ENCODE results near the gene TMEM119.

TMEM119 gene, protein sequence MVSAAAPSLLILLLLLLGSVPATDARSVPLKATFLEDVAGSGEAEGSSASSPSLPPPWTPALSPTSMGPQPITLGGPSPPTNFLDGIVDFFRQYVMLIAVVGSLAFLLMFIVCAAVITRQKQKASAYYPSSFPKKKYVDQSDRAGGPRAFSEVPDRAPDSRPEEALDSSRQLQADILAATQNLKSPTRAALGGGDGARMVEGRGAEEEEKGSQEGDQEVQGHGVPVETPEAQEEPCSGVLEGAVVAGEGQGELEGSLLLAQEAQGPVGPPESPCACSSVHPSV

DNA sequence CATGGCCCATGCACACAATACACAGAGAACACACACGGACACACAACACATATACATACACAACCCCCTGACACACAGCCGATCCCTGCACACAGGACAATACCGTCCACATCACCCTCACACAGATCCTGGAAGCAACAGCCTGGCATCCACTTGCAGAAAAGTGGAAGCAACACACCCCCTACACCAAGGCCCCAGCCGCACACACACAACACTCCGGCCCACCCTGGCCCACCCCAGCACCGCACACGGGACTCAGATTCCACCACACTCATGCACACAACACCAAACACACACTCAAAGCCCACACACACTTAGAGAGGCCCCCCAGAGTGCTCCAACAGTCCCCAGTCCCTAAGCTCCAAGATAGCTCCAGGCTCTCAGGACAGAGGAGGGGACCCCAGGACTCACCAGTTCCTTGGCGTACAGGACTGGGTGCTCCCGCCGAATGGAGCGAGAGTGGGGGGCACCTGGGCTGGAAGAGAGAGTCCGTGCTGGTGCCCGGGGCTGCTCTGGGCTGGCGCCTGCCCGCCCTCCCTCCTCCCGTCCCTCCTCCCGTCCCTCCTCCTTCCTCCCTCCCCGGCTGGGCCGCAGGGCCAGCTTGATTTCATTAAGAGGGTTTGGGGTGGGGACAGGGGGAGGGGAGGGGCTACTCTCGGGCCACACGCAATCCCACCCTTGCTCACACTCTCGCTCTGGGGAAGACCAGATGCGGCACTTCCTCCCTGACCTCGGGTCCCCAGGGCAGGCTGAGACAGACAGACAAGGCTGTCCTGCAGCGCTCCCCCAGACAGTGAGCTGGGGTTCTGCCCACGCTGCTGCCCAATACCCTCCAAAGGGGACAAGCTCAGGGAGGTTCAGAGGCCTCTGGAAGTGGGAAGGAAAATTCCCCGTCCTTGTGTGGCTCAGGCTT is at the start of gene TMEM119:
Gene TMEM119 (minus strand): TSS at position 526 of the 913 bp plus-strand sequence. CDS start 5,701 bp downstream, outside the sequence.
- Mint-ChIP-seq H3K4me3 (peak within 1 kb of the TSS in 2 of 3 experiments; percentile 40 to 90), H3K4me1 (peaks cover 18% of the 10 kb centered on the region), H3K27ac (peak within 1 kb of the TSS; percentile 34 to 93 (median 80)), H3K36me3 (ENCODE audit: low read depth) (no peaks in the 10 kb centered on the region), H3K27me3 (ENCODE audit: low read depth) (peaks cover 6% of the 10 kb centered on the region), H3K9me3 (no peaks in the 10 kb centered on the region)
- TF ChIP-seq, protein P1, sequence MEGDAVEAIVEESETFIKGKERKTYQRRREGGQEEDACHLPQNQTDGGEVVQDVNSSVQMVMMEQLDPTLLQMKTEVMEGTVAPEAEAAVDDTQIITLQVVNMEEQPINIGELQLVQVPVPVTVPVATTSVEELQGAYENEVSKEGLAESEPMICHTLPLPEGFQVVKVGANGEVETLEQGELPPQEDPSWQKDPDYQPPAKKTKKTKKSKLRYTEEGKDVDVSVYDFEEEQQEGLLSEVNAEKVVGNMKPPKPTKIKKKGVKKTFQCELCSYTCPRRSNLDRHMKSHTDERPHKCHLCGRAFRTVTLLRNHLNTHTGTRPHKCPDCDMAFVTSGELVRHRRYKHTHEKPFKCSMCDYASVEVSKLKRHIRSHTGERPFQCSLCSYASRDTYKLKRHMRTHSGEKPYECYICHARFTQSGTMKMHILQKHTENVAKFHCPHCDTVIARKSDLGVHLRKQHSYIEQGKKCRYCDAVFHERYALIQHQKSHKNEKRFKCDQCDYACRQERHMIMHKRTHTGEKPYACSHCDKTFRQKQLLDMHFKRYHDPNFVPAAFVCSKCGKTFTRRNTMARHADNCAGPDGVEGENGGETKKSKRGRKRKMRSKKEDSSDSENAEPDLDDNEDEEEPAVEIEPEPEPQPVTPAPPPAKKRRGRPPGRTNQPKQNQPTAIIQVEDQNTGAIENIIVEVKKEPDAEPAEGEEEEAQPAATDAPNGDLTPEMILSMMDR (IDR thresholded peaks at IDR 0.05; ENCODE audit: unreplicated experiment in 3 of 3) = no peak

DNA sequence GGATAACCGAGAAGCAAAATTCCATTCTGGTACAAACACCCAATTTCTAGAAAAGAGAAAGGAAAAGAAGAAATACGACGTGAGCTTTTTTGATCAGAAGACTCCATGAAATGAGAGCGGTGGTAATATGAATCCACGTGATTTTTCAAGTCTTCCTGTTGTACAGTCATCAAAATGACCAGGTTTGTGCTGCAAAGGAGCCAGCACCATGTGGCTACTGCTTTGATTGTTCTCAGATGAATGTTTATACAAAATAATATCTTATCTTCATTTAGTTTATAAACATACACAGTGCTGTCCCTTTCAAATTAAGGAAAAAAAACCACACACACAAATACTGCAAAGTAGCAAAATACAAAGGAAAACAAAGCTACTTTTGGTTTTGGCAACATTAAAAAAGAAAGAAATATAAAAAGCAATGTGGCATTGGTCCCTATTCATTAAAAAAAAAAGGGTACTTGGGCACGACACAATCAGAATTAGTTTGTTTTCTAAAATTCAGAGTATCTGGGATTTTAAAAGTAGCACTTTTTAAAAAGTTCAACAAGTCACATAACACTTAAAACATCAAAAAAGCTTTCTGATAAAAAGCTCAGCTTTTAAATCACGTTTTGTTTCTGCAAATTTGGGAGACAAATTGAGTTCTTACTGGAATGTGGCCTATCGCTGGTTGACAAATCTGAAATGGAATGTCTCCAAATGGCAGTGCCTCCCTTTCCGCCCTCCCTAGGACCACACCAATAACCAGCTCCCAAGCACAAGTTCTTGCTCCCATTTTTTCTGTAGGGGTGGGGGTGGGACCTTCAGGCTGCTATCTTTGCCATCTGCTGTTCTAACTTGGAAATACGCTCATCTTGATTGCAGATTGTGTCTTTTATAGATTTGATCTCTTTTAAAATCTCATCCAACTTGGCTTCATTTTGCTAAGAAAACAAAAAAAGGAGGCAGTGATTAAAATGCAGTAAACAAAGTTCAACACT is 49.0 kb upstream of the TMEM119 start:
- TF ChIP-seq, protein P1 (IDR thresholded peaks at IDR 0.05; ENCODE audit: unreplicated experiment in 3 of 3) = no peak
- Mint-ChIP-seq H3K36me3 (ENCODE audit: low read depth) (peaks cover 53% of the 10 kb centered on the region), H3K4me1 (peaks cover 55% of the 10 kb centered on the region), H3K27me3 (ENCODE audit: low read depth) (no peaks in the 10 kb centered on the region), H3K4me3 (no peak overlapping the region), H3K27ac (peak overlapping the region; percentile 38 to 75 (median 70)), H3K9me3 (no peaks in the 10 kb centered on the region)

DNA sequence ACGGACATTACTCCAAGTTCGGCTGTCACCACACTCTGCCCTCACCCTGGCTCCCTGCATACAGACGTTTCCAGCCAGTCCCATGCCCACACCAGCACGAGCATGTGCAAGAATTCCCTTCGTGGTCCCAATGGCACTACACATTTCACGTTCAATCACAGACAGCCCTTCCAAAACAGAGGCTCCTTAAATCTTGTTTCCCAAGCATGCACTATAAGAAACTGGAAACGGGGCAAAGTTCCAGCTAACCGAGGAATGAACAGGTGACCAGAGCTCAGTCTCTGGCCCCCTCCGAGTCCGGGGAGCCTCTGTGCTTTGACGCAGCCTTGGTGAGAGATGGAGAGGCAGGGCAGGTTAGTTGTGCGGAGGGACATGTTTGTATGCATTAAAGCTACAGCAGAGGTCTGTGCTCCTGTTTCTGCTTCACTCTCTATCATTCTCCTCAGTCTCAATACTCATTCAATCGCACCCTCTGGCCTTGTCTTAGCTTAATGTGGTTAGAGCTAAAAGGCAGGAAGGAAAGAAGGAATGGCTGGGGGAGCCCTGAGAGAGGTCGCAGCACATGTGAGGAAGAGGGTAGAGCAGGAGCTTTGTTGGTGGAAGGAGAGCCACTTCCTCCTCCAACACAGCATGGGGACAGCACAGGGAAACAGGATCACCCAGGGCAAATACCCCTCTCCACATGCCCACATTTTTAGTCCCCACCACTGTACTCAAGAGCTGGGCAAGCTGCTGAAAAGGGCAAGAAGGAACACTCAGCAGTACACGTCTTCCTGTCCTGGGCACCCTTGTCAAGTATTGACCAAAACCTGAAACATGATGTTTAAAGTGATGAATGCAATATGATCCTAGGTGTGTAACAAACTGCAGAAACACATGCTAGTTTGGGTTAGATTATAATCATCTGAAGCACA is 48.1 kb upstream of the TMEM119 start:
- Mint-ChIP-seq H3K4me3 (peak overlapping the region in 1 of 3 experiments; percentile 14), H3K36me3 (ENCODE audit: low read depth) (peaks cover 45% of the 10 kb centered on the region), H3K9me3 (no peaks in the 10 kb centered on the region), H3K27me3 (ENCODE audit: low read depth) (no peaks in the 10 kb centered on the region), H3K27ac (peak overlapping the region; percentile 70 to 75 (median 72)), H3K4me1 (peaks cover 65% of the 10 kb centered on the region)
- TF ChIP-seq, protein P1 (IDR thresholded peaks at IDR 0.05; ENCODE audit: unreplicated experiment in 3 of 3) = no peak

DNA sequence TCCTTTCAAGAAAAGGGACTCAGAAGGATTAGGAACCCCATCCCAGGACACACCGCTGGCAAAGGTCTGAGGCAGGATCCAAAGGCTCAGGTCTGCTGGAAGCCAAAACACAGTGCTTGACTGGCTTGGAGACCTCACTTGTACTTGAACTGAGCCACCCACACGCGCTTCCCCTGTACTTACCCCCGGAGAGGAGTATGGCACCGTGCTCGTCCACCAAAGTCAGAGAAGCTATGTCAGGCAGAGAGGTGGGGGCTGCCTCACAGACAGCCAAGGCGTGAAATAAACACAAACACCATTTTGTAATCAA is 46.9 kb upstream of the TMEM119 start:
- TF ChIP-seq, protein P1 (IDR thresholded peaks at IDR 0.05; ENCODE audit: unreplicated experiment in 3 of 3) = no peak
- Mint-ChIP-seq H3K27ac (peak overlapping the region in 1 of 3 experiments; percentile 70), H3K27me3 (ENCODE audit: low read depth) (no peaks in the 10 kb centered on the region), H3K36me3 (ENCODE audit: low read depth) (peaks cover 44% of the 10 kb centered on the region), H3K4me3 (no peak overlapping the region), H3K9me3 (no peaks in the 10 kb centered on the region), H3K4me1 (peaks cover 70% of the 10 kb centered on the region)

All from nephron (organoid).